Measurements from ENCODE around the gene SNAP47. TPM values are rescaled to one million over a fixed set of nuclear protein-coding genes. Genes with fewer than 3 reads are reported as not detected.

The SNAP47 gene
- total RNA-seq, 4 donors from 2014 or later: 24.1 to 49.0 (median 38.4) TPM

DNA sequence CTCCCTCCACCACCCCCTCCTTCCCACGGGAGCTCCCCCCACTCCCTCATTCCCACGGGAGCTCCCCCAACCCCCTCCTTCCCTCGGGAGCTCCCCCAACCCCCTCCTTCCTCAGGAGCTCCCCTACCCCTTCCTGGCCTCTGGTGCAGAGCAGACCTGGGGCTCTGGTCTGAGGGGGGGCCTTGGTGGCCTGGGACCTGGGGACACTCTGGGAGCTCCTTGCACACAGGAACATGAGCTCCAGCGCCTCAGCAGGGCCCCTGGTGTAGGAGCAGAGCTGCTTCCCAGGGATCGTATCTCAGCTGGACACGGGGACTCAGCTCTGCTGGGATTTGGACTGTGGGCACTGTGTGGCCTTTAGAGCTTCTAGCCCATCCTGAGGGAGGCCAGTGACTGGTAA lies 60.5 kb downstream of the SNAP47 start:
- Histone ChIP-seq H3K27ac (no peak overlapping the region), H3K9me3 (no peaks in the 10 kb centered on the region), H3K36me3 (no peaks in the 10 kb centered on the region), H3K4me3 (no peak overlapping the region), H3K27me3 (peaks cover 4% of the 10 kb centered on the region), H3K4me1 (peaks cover 0 to 11% (median 8%) of the 10 kb centered on the region in 4 donors)
- 40 to 44% methylated on average over 1 to 5 of the region's 6 CpGs for WGBS, 2 donors (ENCODE audit: low coverage in 1 of 2)
- no peak for DNase-seq
- intact Hi-C loops (cut with DNase I; ENCODE audit: low total_unique reads) (loop anchor here (10.0 kb wide), 1 partner anchor 89 kb away; no protein-coding TSS in a partner anchor), in situ Hi-C loops (cut with MboI; ENCODE audit: low pct_ligation_motif_present in 1 of 4, low pct_unique_long_range_greater_than_20kb in 1 of 4, low sequenced_read_pairs in 3 of 4) (no loop called here)
- TF ChIP-seq POLR2A (IDR thresholded peaks at IDR 0.05) (no peak), EP300 (IDR thresholded peaks at IDR 0.05; ENCODE audit: low read depth) (no peak), POLR2AphosphoS5 (IDR thresholded peaks at IDR 0.05) (no peak)
- TF ChIP-seq, protein P1, sequence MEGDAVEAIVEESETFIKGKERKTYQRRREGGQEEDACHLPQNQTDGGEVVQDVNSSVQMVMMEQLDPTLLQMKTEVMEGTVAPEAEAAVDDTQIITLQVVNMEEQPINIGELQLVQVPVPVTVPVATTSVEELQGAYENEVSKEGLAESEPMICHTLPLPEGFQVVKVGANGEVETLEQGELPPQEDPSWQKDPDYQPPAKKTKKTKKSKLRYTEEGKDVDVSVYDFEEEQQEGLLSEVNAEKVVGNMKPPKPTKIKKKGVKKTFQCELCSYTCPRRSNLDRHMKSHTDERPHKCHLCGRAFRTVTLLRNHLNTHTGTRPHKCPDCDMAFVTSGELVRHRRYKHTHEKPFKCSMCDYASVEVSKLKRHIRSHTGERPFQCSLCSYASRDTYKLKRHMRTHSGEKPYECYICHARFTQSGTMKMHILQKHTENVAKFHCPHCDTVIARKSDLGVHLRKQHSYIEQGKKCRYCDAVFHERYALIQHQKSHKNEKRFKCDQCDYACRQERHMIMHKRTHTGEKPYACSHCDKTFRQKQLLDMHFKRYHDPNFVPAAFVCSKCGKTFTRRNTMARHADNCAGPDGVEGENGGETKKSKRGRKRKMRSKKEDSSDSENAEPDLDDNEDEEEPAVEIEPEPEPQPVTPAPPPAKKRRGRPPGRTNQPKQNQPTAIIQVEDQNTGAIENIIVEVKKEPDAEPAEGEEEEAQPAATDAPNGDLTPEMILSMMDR (IDR thresholded peaks at IDR 0.05): no peak

DNA sequence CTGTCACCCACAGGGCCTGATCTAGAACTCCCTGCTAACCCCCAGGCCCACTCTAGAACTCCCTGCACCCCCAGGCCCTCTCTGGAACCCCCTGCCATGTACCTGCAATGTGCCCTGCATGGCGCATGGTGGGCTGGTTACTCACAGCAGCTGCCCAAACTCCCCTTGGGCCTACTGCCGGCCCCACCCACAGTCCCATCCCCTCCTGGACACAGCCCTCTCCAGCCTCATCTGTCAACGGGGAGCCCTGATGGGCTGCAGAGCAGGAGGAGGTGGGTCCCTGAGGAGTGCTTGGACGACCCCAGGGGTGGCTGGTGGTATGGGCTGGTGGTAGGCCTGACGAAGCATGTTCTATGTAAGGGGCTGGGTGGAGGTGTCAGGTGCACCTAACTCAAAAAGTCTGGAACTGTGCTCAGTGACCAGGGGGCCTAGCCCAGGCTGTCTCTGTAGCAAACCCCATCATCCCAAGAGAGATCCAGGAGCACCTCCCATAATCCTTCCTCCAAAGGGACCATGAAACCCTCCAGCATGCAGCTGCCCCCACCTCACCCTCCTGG lies 61.2 kb downstream of the SNAP47 start:
- no peaks in the 10 kb centered on the region for H3K9me3 ChIP-seq
- DNase-seq: no peak
- 91% methylated on average over 5 of the region's 5 CpGs; no CpG with 5 or more reads in 1 of the 2 donors for WGBS, 2 donors (ENCODE audit: low coverage in 1 of 2)
- intact Hi-C loops (cut with DNase I; ENCODE audit: low total_unique reads): loop anchor here (10.0 kb wide), 1 partner anchor 88 kb away; no protein-coding TSS in a partner anchor
- no peaks in the 10 kb centered on the region for H3K36me3 ChIP-seq
- no peak overlapping the region for H3K27ac ChIP-seq
- H3K27me3 ChIP-seq: peaks cover 4% of the 10 kb centered on the region
- in situ Hi-C loops (cut with MboI; ENCODE audit: low pct_ligation_motif_present in 1 of 4, low pct_unique_long_range_greater_than_20kb in 1 of 4, low sequenced_read_pairs in 3 of 4): no loop called here
- peaks cover 0 to 11% (median 8%) of the 10 kb centered on the region in 4 donors for H3K4me1 ChIP-seq
- no peak for TF ChIP-seq POLR2AphosphoS5 (IDR thresholded peaks at IDR 0.05)
- TF ChIP-seq, protein P1 (IDR thresholded peaks at IDR 0.05): no peak
- TF ChIP-seq POLR2A (IDR thresholded peaks at IDR 0.05): no peak
- no peak for TF ChIP-seq EP300 (IDR thresholded peaks at IDR 0.05; ENCODE audit: low read depth)
- no peak overlapping the region for H3K4me3 ChIP-seq

DNA sequence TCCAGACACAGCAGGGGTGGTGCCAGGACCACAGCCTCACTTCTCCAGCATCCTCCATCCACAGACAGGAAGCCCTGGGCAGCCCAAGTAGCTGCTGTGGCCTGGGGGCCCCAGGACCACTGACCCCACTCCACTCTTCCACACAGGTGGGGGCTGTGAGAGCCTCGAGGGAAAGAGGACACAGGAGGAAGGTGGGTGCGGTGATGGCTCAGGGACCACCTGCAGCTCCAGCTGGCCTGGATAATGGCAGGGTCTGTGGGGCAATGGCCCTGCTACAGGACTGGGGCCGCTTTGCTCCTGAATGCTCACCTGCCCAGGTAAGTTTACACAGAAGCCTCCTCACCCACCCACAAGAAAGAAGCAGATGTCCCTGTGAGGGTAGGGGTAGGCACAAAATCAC lies 61.9 kb downstream of the SNAP47 start:
- in situ Hi-C loops (cut with MboI; ENCODE audit: low pct_ligation_motif_present in 1 of 4, low pct_unique_long_range_greater_than_20kb in 1 of 4, low sequenced_read_pairs in 3 of 4) (no loop called here), intact Hi-C loops (cut with DNase I; ENCODE audit: low total_unique reads) (loop anchor here (10.0 kb wide), 1 partner anchor 88 kb away; no protein-coding TSS in a partner anchor)
- no peak overlapping the region for H3K27ac ChIP-seq
- H3K27me3 ChIP-seq: peaks cover 4% of the 10 kb centered on the region
- H3K36me3 ChIP-seq: no peaks in the 10 kb centered on the region
- 86% methylated on average over 3 of the region's 3 CpGs; no CpG with 5 or more reads in 1 of the 2 donors for WGBS, 2 donors (ENCODE audit: low coverage in 1 of 2)
- no peaks in the 10 kb centered on the region for H3K9me3 ChIP-seq
- TF ChIP-seq POLR2AphosphoS5 (IDR thresholded peaks at IDR 0.05) (no peak), EP300 (IDR thresholded peaks at IDR 0.05; ENCODE audit: low read depth) (no peak), POLR2A (IDR thresholded peaks at IDR 0.05) (no peak)
- TF ChIP-seq, protein P1 (IDR thresholded peaks at IDR 0.05): no peak
- H3K4me1 ChIP-seq: peaks cover 0 to 11% (median 8%) of the 10 kb centered on the region in 4 donors
- H3K4me3 ChIP-seq: no peak overlapping the region
- DNase-seq: no peak

DNA sequence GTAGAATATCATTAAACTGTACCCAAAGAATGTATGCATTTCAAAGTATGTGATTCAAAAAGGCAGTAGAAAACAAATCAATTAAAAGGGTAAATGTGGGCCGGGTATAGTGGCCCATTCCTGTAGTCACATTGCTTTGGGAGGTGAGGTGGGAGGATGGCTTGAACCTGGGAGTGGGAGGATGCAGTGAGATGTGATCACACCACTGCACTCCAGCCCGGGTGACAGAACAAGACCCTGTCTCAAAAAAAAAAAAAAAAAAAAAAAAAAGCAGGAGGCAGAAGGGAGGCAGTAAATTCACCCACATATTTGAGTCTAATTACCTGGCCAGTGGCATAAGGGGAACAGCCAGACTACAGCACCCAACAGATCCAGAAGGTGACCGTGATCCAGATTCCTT lies 62.4 kb downstream of the SNAP47 start:
- in situ Hi-C loops (cut with MboI; ENCODE audit: low pct_ligation_motif_present in 1 of 4, low pct_unique_long_range_greater_than_20kb in 1 of 4, low sequenced_read_pairs in 3 of 4) (no loop called here), intact Hi-C loops (cut with DNase I; ENCODE audit: low total_unique reads) (loop anchor here (10.0 kb wide), 1 partner anchor 87 kb away; no protein-coding TSS in a partner anchor)
- TF ChIP-seq POLR2AphosphoS5 (IDR thresholded peaks at IDR 0.05): no peak
- TF ChIP-seq POLR2A (IDR thresholded peaks at IDR 0.05): no peak
- TF ChIP-seq, protein P1 (IDR thresholded peaks at IDR 0.05): no peak
- no peak for TF ChIP-seq EP300 (IDR thresholded peaks at IDR 0.05; ENCODE audit: low read depth)
- peaks cover 4% of the 10 kb centered on the region for H3K27me3 ChIP-seq
- H3K27ac ChIP-seq: no peak overlapping the region
- H3K36me3 ChIP-seq: no peaks in the 10 kb centered on the region
- H3K9me3 ChIP-seq: no peaks in the 10 kb centered on the region
- H3K4me3 ChIP-seq: no peak overlapping the region
- peaks cover 0 to 11% (median 8%) of the 10 kb centered on the region in 4 donors for H3K4me1 ChIP-seq
- no peak for DNase-seq
- 83 to 91% methylated on average over 3 of the region's 3 CpGs for WGBS, 2 donors (ENCODE audit: low coverage in 1 of 2)
